Erythroblast (primary cell): Measurements from ENCODE around the gene CACNA1I.
A peak's percentile ranks its signal among the peaks of the same experiment; 100 is the strongest.

Source experiments
- DNase-seq, 2 experiments: peaks; one replicate each; lab custom pipeline; 2025; lab: John Stamatoyannopoulos, UW
- GATA1 ChIP-seq: IDR thresholded peaks from 2 replicates; pipeline ENCODE4 v1.6.1; 2011; ENCODE audit warnings: low read depth, mild to moderate bottlenecking, control low read depth, low read length, moderate library complexity
- POLR2A ChIP-seq: IDR thresholded peaks from 2 replicates; pipeline ENCODE4 v1.6.1; 2011; ENCODE audit warnings: mild to moderate bottlenecking, low read length

The CACNA1I gene

GRCh38 chr22:39625569-39626537 is 55.3 kb downstream of the CACNA1I start:
- peak; percentile 84 for TF ChIP-seq POLR2A
- TF ChIP-seq GATA1, result peak; percentile 78
- DNase-seq, result peak; percentile 96 to 98

DNA sequence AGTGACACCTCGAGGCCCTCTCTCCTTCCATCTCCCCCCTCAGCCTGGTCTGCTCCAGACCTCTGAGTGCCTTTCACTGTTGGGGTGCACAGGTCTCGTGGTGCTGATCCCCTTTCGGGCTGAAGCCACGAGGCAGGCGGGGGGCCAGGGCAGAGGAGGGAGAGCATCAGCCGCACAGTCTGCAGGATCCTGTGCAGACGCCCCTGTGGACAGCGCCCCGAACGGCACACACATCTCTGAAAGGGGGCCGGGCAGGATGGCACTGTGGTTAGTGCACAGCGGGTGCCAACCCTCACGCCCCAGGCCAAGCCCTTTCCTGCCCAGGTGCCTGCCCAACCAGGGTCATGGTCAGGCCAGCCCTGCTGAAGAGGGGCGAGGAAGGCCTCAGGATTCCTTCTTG is 56.7 kb downstream of the CACNA1I start:
- TF ChIP-seq GATA1, result no peak
- no peak for TF ChIP-seq POLR2A
- no peak for DNase-seq

DNA sequence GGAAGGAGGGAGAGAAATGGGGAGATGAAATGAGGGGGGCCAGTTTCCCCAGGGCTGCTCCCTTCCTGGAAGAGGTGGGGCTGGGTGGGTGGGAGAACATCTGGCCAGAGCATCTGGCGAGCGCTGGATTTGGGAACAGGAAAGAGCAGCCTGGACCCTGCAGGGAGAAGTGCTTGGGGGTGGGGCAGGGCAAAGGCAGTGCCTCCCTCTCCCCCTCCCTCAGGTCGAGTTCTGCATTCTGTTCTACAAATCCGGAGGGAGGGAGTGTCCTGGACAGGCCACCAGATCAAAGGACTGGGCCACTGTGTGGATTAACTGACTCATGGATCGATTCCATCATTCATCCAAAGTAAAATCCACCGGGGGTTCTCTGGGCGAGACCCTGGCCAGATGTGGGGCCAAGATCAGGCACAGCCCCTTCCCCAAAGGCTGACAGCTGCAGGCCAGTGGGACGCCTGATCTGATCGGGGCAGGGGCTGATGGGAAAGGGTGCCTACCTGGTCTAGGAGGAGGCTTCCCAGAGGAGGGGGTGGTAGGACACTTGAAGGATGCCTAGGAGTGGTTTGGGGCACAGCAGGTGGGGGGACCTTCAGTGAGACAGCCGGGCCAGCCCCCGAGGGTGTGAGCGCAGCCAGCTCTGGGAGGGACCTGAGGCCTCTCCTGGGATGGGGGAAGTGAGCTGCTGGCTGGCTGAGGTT is 57.5 kb downstream of the CACNA1I start:
- peak in 1 of 2 experiments; percentile 39 for DNase-seq
- TF ChIP-seq POLR2A (no peak), GATA1 (no peak)

GRCh38 chr22:39628563-39629080 is 58.1 kb downstream of the CACNA1I start:
- no peak for DNase-seq
- TF ChIP-seq POLR2A (no peak), GATA1 (no peak)

- DNase-seq, result no peak
- TF ChIP-seq POLR2A, result no peak
- TF ChIP-seq GATA1, result no peak
Measured at GRCh38 chr22:39629851-39630250, 59.3 kb downstream of the CACNA1I start.

DNA sequence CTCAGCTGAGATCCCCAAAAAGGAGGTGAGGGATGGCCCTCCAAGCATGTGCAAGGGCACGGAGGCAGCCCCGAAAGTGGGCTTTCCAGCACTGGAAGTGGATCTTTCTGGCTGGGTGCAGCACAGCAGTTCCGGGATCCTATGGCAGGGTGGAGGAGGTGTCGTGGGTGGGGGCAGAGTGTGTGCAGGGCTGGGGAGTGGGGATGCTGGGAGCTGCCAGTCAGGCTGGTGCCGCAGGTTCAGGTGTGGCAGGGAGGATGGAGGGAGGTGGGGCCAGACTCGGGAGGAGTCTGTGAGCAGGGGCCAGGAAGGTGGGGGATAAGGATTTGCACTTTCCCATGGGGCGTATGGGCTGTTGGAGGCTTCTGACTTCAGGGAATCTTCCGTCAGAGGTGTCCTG is 60.2 kb downstream of the CACNA1I start:
- TF ChIP-seq GATA1 (no peak), POLR2A (no peak)
- no peak for DNase-seq

- TF ChIP-seq POLR2A (no peak), GATA1 (no peak)
- DNase-seq, result peak in 1 of 2 experiments; percentile 19
Measured at GRCh38 chr22:39631381-39632286, 61.1 kb downstream of the CACNA1I start.

DNA sequence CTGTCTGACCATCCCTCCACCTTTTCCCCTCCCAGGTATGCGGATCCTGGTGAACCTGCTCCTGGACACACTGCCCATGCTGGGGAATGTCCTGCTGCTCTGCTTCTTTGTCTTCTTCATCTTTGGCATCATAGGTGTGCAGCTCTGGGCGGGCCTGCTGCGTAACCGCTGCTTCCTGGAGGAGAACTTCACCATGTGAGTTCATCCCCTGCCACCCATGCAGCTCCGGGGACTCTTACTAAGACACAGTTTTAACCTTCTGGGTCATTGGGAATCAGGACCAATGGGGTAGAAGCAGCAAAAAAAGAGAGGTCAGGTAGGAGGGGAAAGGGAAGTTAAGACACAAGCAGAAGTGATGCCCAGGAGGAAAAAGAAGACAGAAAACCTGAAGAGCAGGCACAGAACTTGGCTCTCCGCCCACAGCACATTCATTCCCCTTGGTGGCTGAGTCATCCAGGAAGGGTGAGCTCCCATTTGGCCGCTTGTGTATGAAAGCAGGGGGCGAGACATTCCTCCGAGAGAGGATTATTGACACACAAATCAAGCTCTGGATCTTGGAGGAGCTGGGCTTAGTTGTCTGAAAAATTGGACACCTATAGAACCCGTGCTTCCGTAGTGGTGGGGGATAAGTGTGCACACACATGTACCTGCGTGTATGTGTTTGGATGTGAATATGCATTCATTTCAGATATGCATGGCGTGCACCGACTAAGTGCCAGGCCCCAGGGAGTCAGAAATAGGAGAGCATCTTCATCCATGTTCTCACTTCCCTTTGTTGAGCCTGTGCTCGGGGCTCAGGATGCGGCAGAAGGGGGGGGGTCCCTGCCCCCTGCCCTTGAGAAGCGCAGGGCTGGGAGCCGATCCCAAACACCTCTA is 64.2 kb downstream of the CACNA1I start:
- TF ChIP-seq POLR2A (no peak), GATA1 (no peak)
- peak; percentile 84 to 92 for DNase-seq

- TF ChIP-seq GATA1, result no peak
- no peak for TF ChIP-seq POLR2A
- DNase-seq, result peak in 1 of 2 experiments; percentile 26
Measured at GRCh38 chr22:39635719-39636118, 65.2 kb downstream of the CACNA1I start.

GRCh38 chr22:39638958-39639357 is 68.4 kb downstream of the CACNA1I start:
- DNase-seq, result no peak
- no peak for TF ChIP-seq POLR2A
- no peak for TF ChIP-seq GATA1

GRCh38 chr22:39641660-39642310 is 71.2 kb downstream of the CACNA1I start:
- DNase-seq, result no peak
- TF ChIP-seq GATA1, result no peak
- no peak for TF ChIP-seq POLR2A
